Trophoblast cell (in vitro differentiated cells and primary cell): ENCODE measurements around the gene GRAMD1A.
A peak's percentile ranks its signal among the peaks of the same experiment; 100 is the strongest.
"Not testable (repeated sequence)": the region's sequence is repeated elsewhere in the genome, so short reads cannot be mapped to it uniquely, and the experiment has no call there.

Experiments used
- DNase-seq, 2 donors: peaks; one replicate each; pipeline ENCODE4 v3.0.0-alpha.2; 2016
- H2AFZ ChIP-seq: 2 replicates; pipeline ENCODE4 v1.6.1; 2013; ENCODE audit warnings: low read length, moderate library complexity, mild to moderate bottlenecking; ENCODE audit not compliant: insufficient read depth, poor library complexity
- H2AK5ac ChIP-seq: 2 replicates; pipeline ENCODE4 v1.6.1; 2013; ENCODE audit warnings: mild to moderate bottlenecking, low read length
- H2BK120ac ChIP-seq: 2 replicates; pipeline ENCODE4 v1.6.1; 2013; ENCODE audit warnings: low read length, mild to moderate bottlenecking, moderate library complexity; ENCODE audit not compliant: insufficient read depth, poor library complexity
- H2BK12ac ChIP-seq: 2 replicates; pipeline ENCODE4 v1.6.1; 2013; ENCODE audit warnings: mild to moderate bottlenecking, low read length, moderate library complexity
- H2BK5ac ChIP-seq: 2 replicates; pipeline ENCODE4 v1.6.1; 2013; ENCODE audit warnings: low read length, low read depth, moderate library complexity, mild to moderate bottlenecking; ENCODE audit not compliant: poor library complexity
- H3K14ac ChIP-seq: 2 replicates; pipeline ENCODE4 v1.6.1; 2013; ENCODE audit warnings: mild to moderate bottlenecking, low read length
- H3K18ac ChIP-seq: 2 replicates; pipeline ENCODE4 v1.6.1; 2013; ENCODE audit warnings: mild to moderate bottlenecking, low read length
- H3K23ac ChIP-seq: 2 replicates; pipeline ENCODE4 v1.6.1; 2013; ENCODE audit warnings: low read length
- H3K27ac ChIP-seq: 2 replicates; pipeline ENCODE4 v1.5.1; 2013; ENCODE audit warnings: low read depth, mild to moderate bottlenecking, inconsistent platforms, low read length, moderate library complexity
- H3K27me3 ChIP-seq: 2 replicates; pipeline ENCODE4 v1.6.1; 2013; ENCODE audit warnings: inconsistent platforms, mild to moderate bottlenecking, low read length, moderate library complexity; ENCODE audit not compliant: insufficient read depth
- H3K36me3 ChIP-seq, 2 experiments: 1 replicate in 1 of 2; 2 replicates in 1 of 2; pipeline ENCODE4 v1.6.1; 2013; ENCODE audit warnings: low read length in 2 of 2, mild to moderate bottlenecking in 2 of 2, moderate library complexity in 1 of 2; ENCODE audit not compliant: insufficient read depth in 2 of 2, control insufficient read depth in 1 of 2
- H3K4ac ChIP-seq: 2 replicates; pipeline ENCODE4 v1.6.1; 2013; ENCODE audit warnings: low read depth, mild to moderate bottlenecking, low read length, moderate library complexity
- H3K4me1 ChIP-seq, 2 experiments: 1 replicate in 1 of 2; 2 replicates in 1 of 2; pipeline ENCODE4 v1.6.1; 2013; ENCODE audit warnings: low read length in 2 of 2, mild to moderate bottlenecking in 2 of 2, moderate library complexity in 1 of 2; ENCODE audit not compliant: insufficient read depth in 2 of 2, control insufficient read depth in 1 of 2
- H3K4me2 ChIP-seq: 2 replicates; pipeline ENCODE4 v1.6.1; 2013; ENCODE audit warnings: inconsistent platforms, mild to moderate bottlenecking, low read length, moderate library complexity
- H3K4me3 ChIP-seq: 2 replicates; pipeline ENCODE4 v1.5.1; 2013; ENCODE audit warnings: mild to moderate bottlenecking, low read depth, low read length, inconsistent platforms
- H3K79me1 ChIP-seq: one replicate; pipeline ENCODE4 v1.6.1; 2013; ENCODE audit warnings: low read length
- H3K79me2 ChIP-seq: 2 replicates; pipeline ENCODE4 v1.6.1; 2013; ENCODE audit warnings: low read length, mild to moderate bottlenecking; ENCODE audit not compliant: control insufficient read depth, insufficient read depth, poor library complexity
- H3K9ac ChIP-seq: 2 replicates; pipeline ENCODE4 v1.6.1; 2013; ENCODE audit warnings: mild to moderate bottlenecking, low read length
- H3K9me3 ChIP-seq: 2 replicates; pipeline ENCODE4 v1.6.1; 2013; ENCODE audit warnings: low read depth, mild to moderate bottlenecking, control low read depth, inconsistent platforms, low read length; ENCODE audit not compliant: insufficient read depth
- H4K12ac ChIP-seq: 2 replicates; pipeline ENCODE4 v1.6.1; 2013; ENCODE audit warnings: low read depth, mild to moderate bottlenecking, low read length, moderate library complexity
- H4K8ac ChIP-seq: 2 replicates; pipeline ENCODE4 v1.6.1; 2013; ENCODE audit warnings: low read depth, mild to moderate bottlenecking, low read length, moderate library complexity
- H4K91ac ChIP-seq: one replicate; pipeline ENCODE4 v1.6.1; 2013; ENCODE audit warnings: low read depth, mild to moderate bottlenecking, low read length, moderate library complexity
- WGBS: extraction: QIAGEN DNeasy Blood & Tissue Kit; methylation state at CpG from one replicate; pipeline ENCODE4 v1.1.7; 2013; ENCODE audit warnings: missing lambda C conversion rate; ENCODE audit not compliant: insufficient read length, insufficient coverage; ENCODE audit errors: extremely low coverage; 5-methylcytosine and 5-hydroxymethylcytosine counted together

GRAMD1A gene

DNA sequence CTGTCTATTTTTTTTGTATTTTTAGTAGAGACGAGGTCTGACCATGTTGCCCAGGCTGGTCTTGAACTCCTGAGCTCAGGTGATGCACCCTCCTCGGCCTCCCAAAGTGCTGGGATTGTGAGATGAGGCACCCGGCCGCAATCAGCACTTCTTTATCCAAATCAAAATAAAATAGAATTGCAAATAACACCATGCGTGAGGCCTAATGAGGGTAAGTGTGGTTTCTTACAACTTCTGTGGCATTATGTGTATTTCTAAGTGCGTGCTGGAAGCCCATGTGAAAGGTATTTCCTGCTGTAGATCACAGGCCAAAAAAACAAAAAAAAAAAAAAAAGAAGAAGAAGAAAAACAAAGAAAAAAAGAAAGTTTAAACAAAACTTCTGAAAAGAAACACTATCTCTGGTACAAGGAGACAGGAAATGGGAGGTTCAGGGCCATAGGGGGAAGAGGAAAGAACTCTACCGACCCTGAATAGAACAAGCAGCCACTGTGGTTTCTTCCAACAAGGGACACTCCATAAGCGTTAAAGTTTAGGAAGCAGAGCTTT, 3.0 kb upstream of the GRAMD1A start:
- Histone ChIP-seq H3K14ac (no peak overlapping the region), H3K18ac (no peak overlapping the region), H4K12ac (no peak overlapping the region), H4K91ac (no peak overlapping the region), H3K23ac (no peak overlapping the region), H3K9me3 (peaks cover 3% of the 10 kb centered on the region), H3K9ac (no peak overlapping the region), H3K27ac (no peak overlapping the region), H2BK12ac (no peak overlapping the region), H3K36me3 (no peaks in the 10 kb centered on the region), H3K79me1 (peaks cover 10% of the 10 kb centered on the region), H3K4me2 (no peak overlapping the region), H2BK120ac (no peak overlapping the region), H3K4me1 (peaks cover 2 to 13% of the 10 kb centered on the region in 2 experiments), H3K79me2 (peaks cover 9% of the 10 kb centered on the region), H2AK5ac (no peak overlapping the region), H2BK5ac (no peak overlapping the region), H4K8ac (no peak overlapping the region), H2AFZ (no peak overlapping the region), H3K27me3 (no peaks in the 10 kb centered on the region), H3K4me3 (no peak overlapping the region), H3K4ac (no peak overlapping the region)
- WGBS = no CpG with 5 or more reads among the region's 8 CpGs
- DNase-seq = no peak

GRCh38 chr19:34998224-34998623, 1.9 kb upstream of the GRAMD1A start:
- not testable (repeated sequence) for H3K27me3 ChIP-seq, H3K4ac ChIP-seq, H2BK12ac ChIP-seq, DNase-seq, H3K14ac ChIP-seq, H3K18ac ChIP-seq, H3K36me3 ChIP-seq, H3K4me3 ChIP-seq, H2BK120ac ChIP-seq, H2AK5ac ChIP-seq, H3K9me3 ChIP-seq, H2AFZ ChIP-seq, H3K4me2 ChIP-seq, H2BK5ac ChIP-seq, H4K91ac ChIP-seq, H3K9ac ChIP-seq, H4K8ac ChIP-seq, H3K23ac ChIP-seq, H3K79me2 ChIP-seq, H3K27ac ChIP-seq, H4K12ac ChIP-seq
- H3K79me1 ChIP-seq = peaks cover 10% of the 10 kb centered on the region
- no CpG with 5 or more reads among the region's 7 CpGs for WGBS
- peaks cover 4 to 17% of the 10 kb centered on the region in 2 experiments for H3K4me1 ChIP-seq

GRCh38 chr19:34998777-34999497, 1.2 kb upstream of the GRAMD1A start:
- peak overlapping the region; percentile 90 for H4K8ac ChIP-seq
- no CpG with 5 or more reads among the region's 13 CpGs for WGBS

GRCh38 chr19:35000338-35000646, 169 bp downstream of the GRAMD1A start:
- Histone ChIP-seq H3K4ac (no peak overlapping the region), H2BK12ac (no peak overlapping the region), H4K91ac (peak overlapping the region; percentile 85), H3K36me3 (peaks cover 3 to 12% of the 10 kb centered on the region in 2 experiments), H2AFZ (peak overlapping the region; percentile 79), H3K4me2 (peak overlapping the region; percentile 67), H2AK5ac (no peak overlapping the region), H3K23ac (no peak overlapping the region), H3K79me1 (peaks cover 10% of the 10 kb centered on the region), H3K14ac (peak overlapping the region; percentile 81), H3K9ac (no peak overlapping the region), H2BK5ac (peak overlapping the region; percentile 58), H3K27ac (peak overlapping the region; percentile 49), H3K9me3 (no peaks in the 10 kb centered on the region), H4K8ac (peak overlapping the region; percentile 57), H3K4me1 (peaks cover 9 to 21% of the 10 kb centered on the region in 2 experiments), H4K12ac (peak overlapping the region; percentile 51), H3K18ac (no peak overlapping the region), H3K4me3 (peak overlapping the region; percentile 88), H3K79me2 (peaks cover 9% of the 10 kb centered on the region), H3K27me3 (no peaks in the 10 kb centered on the region), H2BK120ac (peak overlapping the region; percentile 34)
- WGBS = no CpG with 5 or more reads among the region's 37 CpGs
- DNase-seq = no peak

More at GRCh38 chr19:34998777-34999497, 1.2 kb upstream of the GRAMD1A start:
- peaks cover 3% of the 10 kb centered on the region for H3K9me3 ChIP-seq
- peak overlapping the region; percentile 22 for H2AK5ac ChIP-seq
- peaks cover 9 to 21% of the 10 kb centered on the region in 2 experiments for H3K4me1 ChIP-seq
- no peak overlapping the region for H3K4ac ChIP-seq
- no peak overlapping the region for H3K23ac ChIP-seq
- H3K18ac ChIP-seq = no peak overlapping the region
- no peak overlapping the region for H2BK120ac ChIP-seq
- H3K79me1 ChIP-seq = peaks cover 10% of the 10 kb centered on the region
- peak overlapping the region; percentile 91 for H4K91ac ChIP-seq
- no peak overlapping the region for H3K27ac ChIP-seq
- H2BK12ac ChIP-seq = peak overlapping the region; percentile 68
- no peaks in the 10 kb centered on the region for H3K27me3 ChIP-seq
- H3K79me2 ChIP-seq = peaks cover 9% of the 10 kb centered on the region
- no peak overlapping the region for H4K12ac ChIP-seq
- H3K9ac ChIP-seq = peak overlapping the region; percentile 28
- H3K36me3 ChIP-seq = peaks cover 0 to 4% of the 10 kb centered on the region in 2 experiments
- peak overlapping the region; percentile 39 for H3K4me3 ChIP-seq
- H3K4me2 ChIP-seq = peak overlapping the region; percentile 75
- no peak overlapping the region for H2BK5ac ChIP-seq
- H2AFZ ChIP-seq = peak overlapping the region; percentile 93
- no peak for DNase-seq
- H3K14ac ChIP-seq = peak overlapping the region; percentile 14
